AG09309 (cell line): ENCODE data around the gene ZFP90.

Experiments used
- DNase-seq: peaks from one replicate; pipeline ENCODE4 v3.0.0-alpha.2; 2010; ENCODE audit warnings: low read depth
- H3K4me3 ChIP-seq: 2 replicates; pipeline ENCODE4 v1.5.1; 2011; ENCODE audit warnings: mild to moderate bottlenecking, low read depth, low read length, moderate library complexity; ENCODE audit not compliant: control insufficient read depth
- TF ChIP-seq, protein P1 (sequence below): IDR thresholded peaks from 2 replicates; pipeline ENCODE4 v1.5.1; 2011; ENCODE audit warnings: mild to moderate bottlenecking, low read depth, low read length, inconsistent platforms; ENCODE audit not compliant: insufficient read depth, control insufficient read depth; ENCODE audit errors: missing control alignments

Gene ZFP90

GRCh38 chr16:68575082-68575481 lies 36.0 kb downstream of the ZFP90 start:
- no peak overlapping the region for H3K4me3 ChIP-seq
- DNase-seq: no peak
- TF ChIP-seq, protein P1, sequence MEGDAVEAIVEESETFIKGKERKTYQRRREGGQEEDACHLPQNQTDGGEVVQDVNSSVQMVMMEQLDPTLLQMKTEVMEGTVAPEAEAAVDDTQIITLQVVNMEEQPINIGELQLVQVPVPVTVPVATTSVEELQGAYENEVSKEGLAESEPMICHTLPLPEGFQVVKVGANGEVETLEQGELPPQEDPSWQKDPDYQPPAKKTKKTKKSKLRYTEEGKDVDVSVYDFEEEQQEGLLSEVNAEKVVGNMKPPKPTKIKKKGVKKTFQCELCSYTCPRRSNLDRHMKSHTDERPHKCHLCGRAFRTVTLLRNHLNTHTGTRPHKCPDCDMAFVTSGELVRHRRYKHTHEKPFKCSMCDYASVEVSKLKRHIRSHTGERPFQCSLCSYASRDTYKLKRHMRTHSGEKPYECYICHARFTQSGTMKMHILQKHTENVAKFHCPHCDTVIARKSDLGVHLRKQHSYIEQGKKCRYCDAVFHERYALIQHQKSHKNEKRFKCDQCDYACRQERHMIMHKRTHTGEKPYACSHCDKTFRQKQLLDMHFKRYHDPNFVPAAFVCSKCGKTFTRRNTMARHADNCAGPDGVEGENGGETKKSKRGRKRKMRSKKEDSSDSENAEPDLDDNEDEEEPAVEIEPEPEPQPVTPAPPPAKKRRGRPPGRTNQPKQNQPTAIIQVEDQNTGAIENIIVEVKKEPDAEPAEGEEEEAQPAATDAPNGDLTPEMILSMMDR: no peak

DNA sequence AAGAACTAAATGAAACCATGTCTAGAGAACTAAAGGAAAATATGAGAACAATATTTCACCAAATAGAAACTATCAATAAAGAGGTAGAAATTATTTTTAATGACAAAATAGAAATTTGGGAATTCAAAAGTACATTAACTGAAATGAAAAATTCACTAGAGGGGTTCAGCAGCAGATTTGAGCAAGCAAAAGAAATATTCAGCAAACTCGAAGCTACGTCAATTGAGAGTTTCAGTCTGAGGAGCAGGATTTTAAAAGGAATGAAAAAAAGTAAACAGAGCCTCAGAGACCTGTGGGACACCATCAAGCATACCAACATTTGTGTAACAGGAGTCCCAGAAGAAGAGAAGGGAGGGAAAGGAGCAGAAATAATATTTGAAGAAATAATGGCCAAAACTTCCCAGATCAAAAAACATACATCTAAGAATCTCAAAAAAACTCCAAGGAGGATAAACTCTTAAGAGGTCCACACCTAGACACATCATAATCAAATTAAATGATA lies 38.3 kb downstream of the ZFP90 start:
- TF ChIP-seq, protein P1: no peak
- no peak overlapping the region for H3K4me3 ChIP-seq
- DNase-seq: no peak

DNA sequence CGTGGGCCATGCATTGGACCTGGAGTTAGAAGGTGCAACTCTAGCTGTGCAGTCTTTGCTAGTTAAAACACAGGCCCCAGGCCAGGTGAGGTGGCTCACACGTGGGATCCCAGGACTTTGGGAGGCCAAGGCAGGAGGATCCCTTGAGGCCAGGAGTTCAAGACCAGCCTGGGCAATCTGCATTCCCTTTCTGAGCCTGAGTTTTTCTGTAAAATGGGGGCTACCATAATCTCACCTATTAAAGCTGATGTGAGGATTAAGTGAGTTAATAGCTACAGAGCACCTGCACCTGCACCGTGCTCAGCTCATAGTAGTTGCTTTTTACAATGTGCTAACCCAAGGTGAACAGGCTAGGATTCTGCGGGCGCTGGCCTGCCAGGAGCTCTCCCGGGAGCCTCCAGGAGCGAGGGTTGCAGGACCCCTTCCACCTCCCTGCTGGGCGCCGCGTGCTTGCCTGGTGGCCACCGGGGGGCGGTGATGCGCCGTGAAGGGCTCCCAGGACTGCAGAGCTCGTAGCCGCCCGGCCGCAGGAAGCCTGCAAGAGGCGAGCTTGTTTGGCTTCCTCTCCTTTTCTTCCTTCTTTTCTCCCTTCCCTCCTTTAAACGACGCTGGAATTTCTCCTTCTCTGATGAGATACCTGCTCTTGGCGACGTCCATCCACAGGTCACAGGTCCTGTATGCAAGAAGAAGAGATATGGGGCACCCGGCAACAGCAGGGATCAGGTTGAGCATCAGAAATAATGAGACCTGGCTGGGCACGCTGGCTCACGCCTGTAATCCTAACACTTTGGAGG lies 51.3 kb downstream of the ZFP90 start:
- DNase-seq: peak; percentile 10
- TF ChIP-seq, protein P1: peak; percentile 98
- no peak overlapping the region for H3K4me3 ChIP-seq

GRCh38 chr16:68592466-68593337 lies 53.6 kb downstream of the ZFP90 start:
- no peak overlapping the region for H3K4me3 ChIP-seq
- no peak for DNase-seq
- TF ChIP-seq, protein P1: peak; percentile 31

DNA sequence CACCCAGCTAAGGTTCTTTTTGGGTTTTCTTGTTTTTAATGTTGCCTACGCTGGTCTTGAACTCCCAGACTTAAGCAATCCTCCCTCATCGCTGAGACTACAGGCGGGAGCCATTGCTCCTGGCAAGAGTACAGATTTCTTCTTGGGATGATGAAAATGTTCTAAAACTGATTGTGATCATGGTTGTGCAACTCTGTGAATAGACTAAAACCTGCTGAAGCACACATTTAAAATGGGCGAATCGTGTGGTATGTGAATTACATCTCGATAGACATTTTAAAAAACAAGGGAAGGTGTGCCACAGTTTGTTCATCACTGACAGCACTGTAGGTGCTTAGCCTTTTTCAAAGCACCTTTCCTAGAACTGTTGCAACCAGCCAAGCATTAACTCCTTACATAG lies 57.2 kb downstream of the ZFP90 start:
- TF ChIP-seq, protein P1: no peak
- no peak overlapping the region for H3K4me3 ChIP-seq
- DNase-seq: no peak

DNA sequence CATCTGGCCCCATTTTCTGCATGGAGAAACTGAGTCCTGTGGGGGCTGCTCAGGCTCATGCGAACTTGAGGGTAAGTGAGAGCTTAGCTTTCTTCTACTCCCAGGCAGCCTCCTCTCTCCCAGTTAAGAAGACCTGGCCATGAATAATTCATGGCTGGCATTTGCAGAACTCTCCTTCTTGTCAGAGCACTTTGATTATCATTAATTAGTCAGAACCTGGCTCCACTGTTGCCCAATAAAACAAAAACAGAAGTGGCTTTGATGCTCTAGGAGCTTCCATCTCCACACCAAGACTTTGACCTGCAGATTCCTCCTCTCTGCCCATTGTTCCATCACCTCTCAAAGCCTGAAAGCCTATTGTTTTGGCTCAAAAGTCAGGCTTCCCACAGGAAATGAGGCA lies 60.5 kb downstream of the ZFP90 start:
- TF ChIP-seq, protein P1: no peak
- no peak overlapping the region for H3K4me3 ChIP-seq
- no peak for DNase-seq
